B cell (primary cell): ENCODE data around the gene LRRC72.

Experiments
- EZH2 ChIP-seq: IDR thresholded peaks from 2 replicates; pipeline ENCODE4 v1.6.1; 2012; ENCODE audit warnings: borderline replicate concordance, low read depth, mild to moderate bottlenecking, moderate library complexity, low read length; ENCODE audit not compliant: insufficient read depth, poor library complexity, severe bottlenecking
- TF ChIP-seq, protein P1 (sequence below): fragments of 200-600 bp; IDR thresholded peaks from one replicate; pipeline ENCODE4 v1.8.0; 2022; ENCODE audit warnings: antibody characterized with exemption, mild to moderate bottlenecking

- TF ChIP-seq, protein P1, sequence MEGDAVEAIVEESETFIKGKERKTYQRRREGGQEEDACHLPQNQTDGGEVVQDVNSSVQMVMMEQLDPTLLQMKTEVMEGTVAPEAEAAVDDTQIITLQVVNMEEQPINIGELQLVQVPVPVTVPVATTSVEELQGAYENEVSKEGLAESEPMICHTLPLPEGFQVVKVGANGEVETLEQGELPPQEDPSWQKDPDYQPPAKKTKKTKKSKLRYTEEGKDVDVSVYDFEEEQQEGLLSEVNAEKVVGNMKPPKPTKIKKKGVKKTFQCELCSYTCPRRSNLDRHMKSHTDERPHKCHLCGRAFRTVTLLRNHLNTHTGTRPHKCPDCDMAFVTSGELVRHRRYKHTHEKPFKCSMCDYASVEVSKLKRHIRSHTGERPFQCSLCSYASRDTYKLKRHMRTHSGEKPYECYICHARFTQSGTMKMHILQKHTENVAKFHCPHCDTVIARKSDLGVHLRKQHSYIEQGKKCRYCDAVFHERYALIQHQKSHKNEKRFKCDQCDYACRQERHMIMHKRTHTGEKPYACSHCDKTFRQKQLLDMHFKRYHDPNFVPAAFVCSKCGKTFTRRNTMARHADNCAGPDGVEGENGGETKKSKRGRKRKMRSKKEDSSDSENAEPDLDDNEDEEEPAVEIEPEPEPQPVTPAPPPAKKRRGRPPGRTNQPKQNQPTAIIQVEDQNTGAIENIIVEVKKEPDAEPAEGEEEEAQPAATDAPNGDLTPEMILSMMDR: no peak
- no peak for TF ChIP-seq EZH2
Measured at GRCh38 chr7:16589881-16590280, 63.3 kb downstream of the LRRC72 start.
